AG04449 (cell line): ENCODE data around the gene TTC23.

Experiments used
- CTCF ChIA-PET: fragments of 350-600 bp; formaldehyde crosslinking; extraction: SDS; loops from one replicate; lab custom pipeline; 2021; ENCODE audit warnings: antibody characterized with exemption; lab: Yijun Ruan, JAX
- POLR2A ChIA-PET: fragments of 400-600, 350-600 bp; formaldehyde crosslinking; extraction: SDS; loops from one replicate; lab custom pipeline; 2020; ENCODE audit warnings: antibody characterized with exemption, inconsistent platforms; lab: Yijun Ruan, JAX
- DNase-seq: peaks from one replicate; pipeline ENCODE4 v3.0.0-alpha.2; 2010; ENCODE audit warnings: low read depth, low spot score
- H3K4me3 ChIP-seq: 2 replicates; pipeline ENCODE4 v1.5.1; 2011; ENCODE audit warnings: low read depth, mild to moderate bottlenecking, control low read depth, low read length
- TF ChIP-seq, protein P1 (sequence below): IDR thresholded peaks from one replicate; pipeline ENCODE4 v1.5.1; 2011; ENCODE audit warnings: mild to moderate bottlenecking, moderate library complexity, low read length, control low read depth, inconsistent platforms; ENCODE audit not compliant: insufficient read depth; ENCODE audit errors: missing control alignments

The TTC23 gene

DNA sequence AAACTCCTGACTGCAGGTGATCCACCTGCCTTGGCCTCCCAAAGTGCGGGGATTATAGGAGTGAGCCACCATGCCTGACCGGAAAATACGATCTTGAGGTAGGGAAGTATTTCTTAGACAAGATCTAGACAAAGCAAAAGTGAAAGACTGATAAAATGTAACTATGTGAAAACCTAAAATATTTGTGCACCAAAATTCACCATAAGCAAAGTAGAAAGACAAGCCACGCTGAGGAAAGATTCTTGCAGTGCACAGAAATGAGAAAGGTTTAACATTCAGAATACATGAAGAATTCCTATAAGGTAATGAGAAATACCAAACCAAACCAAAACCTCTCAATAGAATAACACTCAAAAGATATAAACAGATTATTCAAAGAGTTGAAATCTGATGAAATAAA, 108.8 kb downstream of the TTC23 start:
- CTCF ChIA-PET = no interaction called here
- H3K4me3 ChIP-seq = no peak overlapping the region
- TF ChIP-seq, protein P1, sequence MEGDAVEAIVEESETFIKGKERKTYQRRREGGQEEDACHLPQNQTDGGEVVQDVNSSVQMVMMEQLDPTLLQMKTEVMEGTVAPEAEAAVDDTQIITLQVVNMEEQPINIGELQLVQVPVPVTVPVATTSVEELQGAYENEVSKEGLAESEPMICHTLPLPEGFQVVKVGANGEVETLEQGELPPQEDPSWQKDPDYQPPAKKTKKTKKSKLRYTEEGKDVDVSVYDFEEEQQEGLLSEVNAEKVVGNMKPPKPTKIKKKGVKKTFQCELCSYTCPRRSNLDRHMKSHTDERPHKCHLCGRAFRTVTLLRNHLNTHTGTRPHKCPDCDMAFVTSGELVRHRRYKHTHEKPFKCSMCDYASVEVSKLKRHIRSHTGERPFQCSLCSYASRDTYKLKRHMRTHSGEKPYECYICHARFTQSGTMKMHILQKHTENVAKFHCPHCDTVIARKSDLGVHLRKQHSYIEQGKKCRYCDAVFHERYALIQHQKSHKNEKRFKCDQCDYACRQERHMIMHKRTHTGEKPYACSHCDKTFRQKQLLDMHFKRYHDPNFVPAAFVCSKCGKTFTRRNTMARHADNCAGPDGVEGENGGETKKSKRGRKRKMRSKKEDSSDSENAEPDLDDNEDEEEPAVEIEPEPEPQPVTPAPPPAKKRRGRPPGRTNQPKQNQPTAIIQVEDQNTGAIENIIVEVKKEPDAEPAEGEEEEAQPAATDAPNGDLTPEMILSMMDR = no peak
- no peak for DNase-seq
- POLR2A ChIA-PET = no interaction called here

DNA sequence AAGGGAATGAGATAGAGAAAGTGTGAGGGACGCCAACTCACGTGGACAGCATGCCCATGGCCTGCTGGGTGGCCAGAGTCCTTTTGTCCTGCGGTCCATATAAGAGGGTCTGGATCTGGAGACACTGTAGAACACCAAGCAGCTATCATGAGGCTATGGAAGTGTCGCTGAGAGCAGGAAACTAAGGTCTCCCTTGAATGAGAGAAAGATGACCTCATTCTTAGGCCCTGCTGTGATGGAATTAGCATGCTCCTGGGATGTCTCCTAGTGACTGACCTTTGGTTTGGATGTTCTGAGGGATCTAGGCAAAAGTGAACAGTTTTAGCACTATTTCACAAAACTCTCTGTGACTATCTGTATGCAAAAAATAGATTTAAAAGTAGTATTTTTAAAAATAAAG, 110.1 kb downstream of the TTC23 start:
- ChIA-PET CTCF (interaction anchor here (0.8 kb wide), 1 partner anchor 14 kb away, joined by 3 read pairs; no protein-coding TSS in a partner anchor), POLR2A (no interaction called here)
- H3K4me3 ChIP-seq = no peak overlapping the region
- TF ChIP-seq, protein P1 = no peak
- DNase-seq = no peak

DNA sequence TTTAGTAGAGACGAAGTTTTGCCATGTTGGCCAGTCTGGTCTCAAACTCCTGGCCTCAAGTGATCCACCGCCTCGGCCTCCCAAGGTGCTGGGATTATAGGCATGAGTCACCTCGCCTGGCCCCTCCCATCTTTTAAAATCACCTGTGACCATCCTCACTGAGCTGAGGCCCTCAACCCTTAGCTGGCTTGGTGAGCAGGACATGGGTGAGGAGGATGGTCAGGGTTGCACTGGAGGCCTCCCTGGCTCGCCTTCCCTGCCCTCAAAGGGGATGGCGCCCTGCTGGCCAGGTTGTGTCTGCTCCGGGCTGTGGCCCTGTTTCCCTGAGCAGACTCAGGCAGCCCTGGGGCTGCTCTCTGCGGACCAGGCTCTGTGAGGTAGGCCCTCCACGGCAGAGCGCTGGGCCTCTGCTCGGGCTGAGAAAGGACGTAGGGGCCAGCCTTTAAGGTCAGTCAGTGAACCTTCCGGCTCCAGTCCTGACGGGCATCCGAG, 110.8 kb downstream of the TTC23 start:
- DNase-seq = no peak
- ChIA-PET CTCF (interaction anchor here (0.8 kb wide), 1 partner anchor 14 kb away, joined by 3 read pairs; no protein-coding TSS in a partner anchor), POLR2A (no interaction called here)
- TF ChIP-seq, protein P1 = no peak
- H3K4me3 ChIP-seq = no peak overlapping the region

DNA sequence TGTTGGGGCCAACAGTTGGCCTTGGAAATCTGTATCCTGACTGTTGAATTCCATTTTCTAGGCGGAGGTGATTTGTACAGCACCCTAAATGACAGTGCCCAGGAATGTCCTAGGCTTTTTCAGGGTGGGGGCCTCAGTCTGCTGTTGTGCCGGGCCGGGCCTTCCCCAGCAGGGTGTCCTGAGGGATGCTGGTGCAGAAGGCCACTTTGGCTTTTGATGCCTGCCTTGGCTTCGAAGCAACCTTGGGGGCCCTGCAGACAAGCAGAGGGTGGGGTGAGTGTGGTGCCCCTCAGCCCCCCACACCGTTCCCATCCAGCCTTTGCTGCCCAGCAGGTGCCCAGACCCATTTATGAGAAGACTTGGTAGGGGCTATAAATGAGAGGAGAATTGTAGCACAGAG, 111.5 kb downstream of the TTC23 start:
- ChIA-PET POLR2A (no interaction called here), CTCF (no interaction called here)
- TF ChIP-seq, protein P1 = no peak
- no peak for DNase-seq
- no peak overlapping the region for H3K4me3 ChIP-seq

DNA sequence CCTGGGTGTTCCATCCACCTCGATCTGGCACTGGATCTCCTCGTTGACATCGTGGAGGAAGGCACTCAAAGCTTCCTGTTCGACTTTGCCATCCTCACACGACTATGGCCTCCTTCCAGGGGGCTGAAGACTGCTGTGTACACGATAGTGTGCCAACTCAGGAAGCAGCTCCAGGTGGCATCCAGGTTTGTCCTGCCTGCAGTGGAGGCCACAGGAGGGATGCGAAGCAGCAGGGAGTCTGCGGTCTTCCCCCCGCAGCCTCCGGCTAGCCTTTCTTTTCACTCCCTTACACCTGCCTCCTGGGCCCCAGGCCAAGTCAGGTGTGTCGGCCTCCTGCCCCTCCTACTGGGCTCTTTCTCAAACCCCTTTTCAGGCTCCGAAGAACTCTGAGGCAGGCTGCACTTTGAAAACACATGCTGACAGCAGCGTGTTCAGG, 112.3 kb downstream of the TTC23 start:
- ChIA-PET POLR2A (no interaction called here), CTCF (interaction anchor here (1.1 kb wide), 1 partner anchor 77 kb away, joined by 4 read pairs; no protein-coding TSS in a partner anchor)
- no peak for DNase-seq
- H3K4me3 ChIP-seq = no peak overlapping the region
- TF ChIP-seq, protein P1 = no peak

DNA sequence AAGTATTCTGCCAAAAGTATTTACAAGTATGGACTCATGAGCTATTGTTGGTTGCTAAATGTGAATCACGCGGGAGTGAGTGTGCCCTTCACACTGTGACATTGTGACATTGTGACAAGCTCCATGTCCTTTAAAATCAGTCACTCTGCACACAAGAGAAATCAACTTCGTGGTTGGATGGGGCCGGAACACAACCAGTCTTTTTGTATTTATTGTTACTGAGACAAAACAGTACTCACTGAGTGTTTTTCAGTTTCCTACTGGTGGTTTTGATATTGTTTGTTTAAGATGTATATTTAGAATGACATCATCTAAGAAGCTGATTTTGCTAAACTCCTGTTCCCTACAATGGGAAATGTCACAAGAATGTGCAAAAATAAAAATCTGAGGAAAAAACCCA, 114.2 kb downstream of the TTC23 start:
- POLR2A ChIA-PET = interaction anchor here (1.1 kb wide), 1 partner anchor 11 kb away, joined by 4 read pairs; no protein-coding TSS in a partner anchor
- TF ChIP-seq, protein P1 = no peak
- DNase-seq = no peak

More for the DNA sequence above, 114.2 kb downstream of the TTC23 start:
- CTCF ChIA-PET = interaction anchor here (0.7 to 1.3 kb wide), 5 partner anchors 9 to 78 kb away, joined by 3 to 5 read pairs (median 4); no protein-coding TSS in a partner anchor
- H3K4me3 ChIP-seq = no peak overlapping the region
